Suprapubic skin (tissue), 4 donors: ENCODE data around the gene KCNJ4. TPM values are rescaled to one million over a fixed set of nuclear protein-coding genes. Genes with fewer than 3 reads are reported as not detected.

ENCODE experiments used
- DNase-seq, 2 donors: peaks; one replicate each; pipeline ENCODE4 v3.0.0-alpha.2; 2019; ENCODE audit warnings: low spot score in 2 of 2
- H3K27ac ChIP-seq: fragments of 200-600 bp; sonication (generic); one replicate; pipeline ENCODE4 v1.5.1; 2019
- H3K27me3 ChIP-seq: fragments of 200-600 bp; sonication (generic); one replicate; pipeline ENCODE4 v1.5.1; 2019
- H3K36me3 ChIP-seq: fragments of 200-600 bp; sonication (generic); one replicate; pipeline ENCODE4 v1.5.1; 2019
- H3K4me1 ChIP-seq: fragments of 200-600 bp; sonication (generic); one replicate; pipeline ENCODE4 v1.5.1; 2019
- H3K4me3 ChIP-seq: fragments of 200-600 bp; sonication (generic); one replicate; pipeline ENCODE4 v1.5.1; 2019; ENCODE audit warnings: mild to moderate bottlenecking
- H3K9me3 ChIP-seq: fragments of 200-600 bp; sonication (generic); one replicate; pipeline ENCODE4 v1.5.1; 2019
- CTCF ChIP-seq, 2 donors: fragments of 200-600 bp in 1 of 2; fragments of 450-650 bp in 1 of 2; sonication (generic) in 1 of 2; IDR thresholded peaks; one replicate each; pipeline ENCODE4 v1.5.1; 2016 to 2019; ENCODE audit warnings: antibody characterized with exemption in 2 of 2, mild to moderate bottlenecking in 1 of 2, moderate library complexity in 1 of 2
- EP300 ChIP-seq: sonication (generic); formaldehyde crosslinking; IDR thresholded peaks from one replicate; pipeline ENCODE4 v1.6.1; 2017; ENCODE audit warnings: antibody characterized with exemption
- POLR2A ChIP-seq, 2 donors: fragments of 450-650 bp; IDR thresholded peaks; one replicate each; pipeline ENCODE4 v1.6.1; 2017; ENCODE audit warnings: antibody characterized with exemption in 2 of 2, mild to moderate bottlenecking in 2 of 2, moderate library complexity in 2 of 2
- POLR2AphosphoS5 ChIP-seq, 3 donors: sonication (generic); formaldehyde crosslinking; IDR thresholded peaks; one replicate each; pipeline ENCODE4 v1.6.1; 2017; ENCODE audit warnings: antibody characterized with exemption in 3 of 3
- WGBS: methylation state at CpG from one replicate; pipeline ENCODE4 v1.1.5; 2018; 5-methylcytosine and 5-hydroxymethylcytosine counted together
- total RNA-seq, 4 donors: library from RNA; depleted of rRNA; stranded (reverse); fragments of >200 nt; gene quantifications; one replicate each; pipeline ENCODE4 v1.1.0, GENCODE V29; 2016

The KCNJ4 gene
- total RNA-seq, 4 donors from 2014 or later: 0.21 to 0.55 (median 0.32) TPM; not detected in 1

GRCh38 chr22:38455530-38456271, 702 bp upstream of the KCNJ4 start:
- TF ChIP-seq CTCF (IDR thresholded peaks at IDR 0.05) (no peak), POLR2AphosphoS5 (IDR thresholded peaks at IDR 0.05) (no peak), EP300 (no peak), POLR2A (IDR thresholded peaks at IDR 0.05) (no peak)
- Histone ChIP-seq H3K36me3 (no peaks in the 10 kb centered on the region), H3K27me3 (peaks cover 87% of the 10 kb centered on the region), H3K27ac (no peak overlapping the region), H3K9me3 (no peaks in the 10 kb centered on the region), H3K4me3 (peak overlapping the region; percentile 53), H3K4me1 (peaks cover 18% of the 10 kb centered on the region)
- no peak for DNase-seq
- 2% methylated on average over 8 of the region's 90 CpGs for WGBS

- TF ChIP-seq POLR2A (IDR thresholded peaks at IDR 0.05) (no peak), CTCF (IDR thresholded peaks at IDR 0.05) (no peak)
- Histone ChIP-seq H3K9me3 (no peaks in the 10 kb centered on the region), H3K36me3 (no peaks in the 10 kb centered on the region), H3K4me1 (peaks cover 18% of the 10 kb centered on the region), H3K4me3 (peak overlapping the region; percentile 53), H3K27ac (no peak overlapping the region), H3K27me3 (peaks cover 87% of the 10 kb centered on the region)
- DNase-seq: no peak
- WGBS: 6% methylated on average over 6 of the region's 67 CpGs
Observed at GRCh38 chr22:38454353-38455075, 485 bp downstream of the KCNJ4 start.

GRCh38 chr22:38453996-38454352, 1.0 kb downstream of the KCNJ4 start:
- Histone ChIP-seq H3K27ac (no peak overlapping the region), H3K4me1 (peaks cover 18% of the 10 kb centered on the region), H3K4me3 (no peak overlapping the region), H3K9me3 (no peaks in the 10 kb centered on the region), H3K36me3 (no peaks in the 10 kb centered on the region), H3K27me3 (peaks cover 88% of the 10 kb centered on the region)
- TF ChIP-seq POLR2AphosphoS5 (IDR thresholded peaks at IDR 0.05): no peak
- TF ChIP-seq EP300: no peak
- TF ChIP-seq POLR2A (IDR thresholded peaks at IDR 0.05): no peak
- no peak for TF ChIP-seq CTCF (IDR thresholded peaks at IDR 0.05)
- WGBS: 93% methylated on average over 3 of the region's 3 CpGs
- no peak for DNase-seq

- peaks cover 18% of the 10 kb centered on the region for H3K4me1 ChIP-seq
- no peaks in the 10 kb centered on the region for H3K36me3 ChIP-seq
- TF ChIP-seq POLR2A (IDR thresholded peaks at IDR 0.05): no peak
- TF ChIP-seq POLR2AphosphoS5 (IDR thresholded peaks at IDR 0.05): no peak
- TF ChIP-seq EP300: no peak
- no peak for TF ChIP-seq CTCF (IDR thresholded peaks at IDR 0.05)
- H3K27me3 ChIP-seq: peaks cover 81% of the 10 kb centered on the region
- H3K4me3 ChIP-seq: no peak overlapping the region
- H3K9me3 ChIP-seq: no peaks in the 10 kb centered on the region
- no peak for DNase-seq
- WGBS: 78% methylated on average over 11 of the region's 11 CpGs
- H3K27ac ChIP-seq: no peak overlapping the region
Observed at GRCh38 chr22:38453066-38453672, 1.8 kb downstream of the KCNJ4 start.
